Lung (tissue), 12 donors: Measurements from ENCODE around the gene FYB1. TPM values are rescaled to one million over a fixed set of nuclear protein-coding genes. Genes with fewer than 3 reads are reported as not detected.

Source experiments
- ATAC-seq: fragments of 200-7000 bp; cut with Tn5 transposase; one replicate; pipeline ENCODE4 v1.9.1; 2020; ENCODE audit warnings: moderate number of reproducible peaks; ENCODE audit not compliant: insufficient read depth, low FRiP score
- DNase-seq, 3 donors: peaks; one replicate each; pipeline ENCODE4 v3.0.0-alpha.2; 2013 to 2017
- H3K27ac ChIP-seq, 2 donors: one replicate each; pipeline ENCODE4 v1.5.1; 2013; ENCODE audit warnings: mild to moderate bottlenecking in 2 of 2, moderate library complexity in 2 of 2, control low read depth in 1 of 2, inconsistent platforms in 1 of 2, low read depth in 1 of 2, low read length in 1 of 2
- H3K27me3 ChIP-seq, 3 donors: one replicate each; pipeline ENCODE4 v1.5.1; 2013; ENCODE audit warnings: low read length in 2 of 3; ENCODE audit not compliant: control insufficient read depth in 3 of 3, insufficient read depth in 3 of 3
- H3K36me3 ChIP-seq, 4 donors: one replicate each; pipeline ENCODE4 v1.5.1; 2013; ENCODE audit warnings: low read length in 4 of 4, mild to moderate bottlenecking in 1 of 4, moderate library complexity in 1 of 4; ENCODE audit not compliant: control insufficient read depth in 4 of 4, insufficient read depth in 4 of 4
- H3K4me1 ChIP-seq, 5 donors: one replicate each; pipeline ENCODE4 v1.5.1; 2013; ENCODE audit warnings: low read length in 5 of 5, mild to moderate bottlenecking in 2 of 5, moderate library complexity in 1 of 5; ENCODE audit not compliant: control insufficient read depth in 5 of 5, insufficient read depth in 5 of 5
- H3K4me3 ChIP-seq: one replicate; pipeline ENCODE4 v1.5.1; 2013; ENCODE audit warnings: mild to moderate bottlenecking, control low read depth, moderate library complexity
- H3K9ac ChIP-seq, 2 donors: one replicate each; pipeline ENCODE4 v1.5.1; 2013; ENCODE audit warnings: low read length in 2 of 2, control low read depth in 1 of 2; ENCODE audit not compliant: insufficient read depth in 1 of 2
- H3K9me3 ChIP-seq, 4 donors: one replicate each; pipeline ENCODE4 v1.5.1; 2013; ENCODE audit warnings: low read length in 3 of 4, mild to moderate bottlenecking in 1 of 4, moderate library complexity in 1 of 4; ENCODE audit not compliant: control insufficient read depth in 4 of 4, insufficient read depth in 3 of 4
- CTCF ChIP-seq: IDR thresholded peaks from 2 replicates; pipeline ENCODE4 v1.5.1; 2012; ENCODE audit warnings: mild to moderate bottlenecking; ENCODE audit errors: control extremely low read depth, extremely low read depth
- WGBS, 2 donors: extraction: QIAGEN DNeasy Blood & Tissue Kit; methylation state at CpG; one replicate each; pipeline ENCODE4 v1.1.7; 2013; 5-methylcytosine and 5-hydroxymethylcytosine counted together
- polyA plus RNA-seq, 2 donors: library from polyadenylated mRNA; stranded (reverse); fragments of 200-250 nt; gene quantifications; one replicate each; pipeline ENCODE4 v1.2.1, GENCODE V29; 2013
- total RNA-seq, 2 donors: library from RNA; depleted of rRNA in 1 of 2; stranded (reverse); fragments of >200 nt in 1 of 2; gene quantifications; one replicate each; pipeline ENCODE4 v1.2.1, GENCODE V29; 2014 to 2021
- donor health status: control.
- donor health status: control.
- donor health status: Bipolar disorder and iron deficiency.
- donor health status: healthy.
- donor health status: DM: yes; HTN: yes; CAD: no.

Gene FYB1
- total and polyA plus RNA-seq, 4 donors, result 4.5 to 51.4 (median 32.5) TPM

GRCh38 chr5:39059064-39059463 lies 160.3 kb downstream of the FYB1 start:
- H3K36me3 ChIP-seq, result peaks cover 0 to 3% (median 0%) of the 10 kb centered on the region in 4 donors
- no peak overlapping the region for H3K9ac ChIP-seq
- no peak overlapping the region for H3K27ac ChIP-seq
- ATAC-seq (no peak), DNase-seq (no peak)
- WGBS, 2 donors, result 74 to 79% methylated on average over 2 of the region's 2 CpGs
- H3K9me3 ChIP-seq, result no peaks in the 10 kb centered on the region
- H3K4me1 ChIP-seq, result peaks cover 0 to 19% (median 5%) of the 10 kb centered on the region in 5 donors
- no peaks in the 10 kb centered on the region for H3K27me3 ChIP-seq
- TF ChIP-seq CTCF, result no peak
- H3K4me3 ChIP-seq, result no peak overlapping the region

- DNase-seq (no peak), ATAC-seq (no peak)
- Histone ChIP-seq H3K9me3 (no peaks in the 10 kb centered on the region), H3K4me1 (peaks cover 0 to 19% (median 5%) of the 10 kb centered on the region in 5 donors), H3K36me3 (peaks cover 0 to 3% (median 0%) of the 10 kb centered on the region in 4 donors), H3K9ac (no peak overlapping the region), H3K4me3 (no peak overlapping the region), H3K27ac (no peak overlapping the region), H3K27me3 (no peaks in the 10 kb centered on the region)
- WGBS, 2 donors, result 55 to 73% methylated on average over 2 of the region's 2 CpGs
- TF ChIP-seq CTCF, result no peak
Measured at GRCh38 chr5:39058178-39058921, 161.0 kb downstream of the FYB1 start.

- WGBS, 2 donors, result 4 to 9% methylated on average over 2 of the region's 2 CpGs
- Histone ChIP-seq H3K36me3 (peaks cover 0 to 3% (median 0%) of the 10 kb centered on the region in 4 donors), H3K27me3 (no peaks in the 10 kb centered on the region), H3K9ac (no peak overlapping the region), H3K4me3 (no peak overlapping the region), H3K9me3 (no peaks in the 10 kb centered on the region), H3K27ac (no peak overlapping the region), H3K4me1 (peaks cover 0 to 21% (median 5%) of the 10 kb centered on the region in 5 donors)
- DNase-seq, result no peak
- no peak for TF ChIP-seq CTCF
- no peak for ATAC-seq
Measured at GRCh38 chr5:39057734-39058133, 161.6 kb downstream of the FYB1 start.
